Amygdala (tissue), 56 donors: Measurements from ENCODE around the gene SCEL.
A peak's percentile ranks its signal among the peaks of the same experiment; 100 is the strongest.

Experiments used
- DNase-seq, 56 donors: peaks; one replicate each; lab custom pipeline; 2025; lab: John Stamatoyannopoulos, UW

The SCEL gene

GRCh38 chr13:77519808-77520207 lies 15.7 kb upstream of the SCEL start:
- no peak for DNase-seq

GRCh38 chr13:77521194-77521593 lies 14.3 kb upstream of the SCEL start:
- no peak for DNase-seq

GRCh38 chr13:77521595-77522367 lies 13.7 kb upstream of the SCEL start:
- DNase-seq = no peak

- DNase-seq = no peak
Observed at GRCh38 chr13:77522444-77522843, 13.1 kb upstream of the SCEL start.

- no peak for DNase-seq
Observed at GRCh38 chr13:77523386-77523785, 12.1 kb upstream of the SCEL start.

GRCh38 chr13:77523834-77524728 lies 11.4 kb upstream of the SCEL start:
- no peak for DNase-seq

- DNase-seq = no peak
Observed at GRCh38 chr13:77528414-77528813, 7.1 kb upstream of the SCEL start.

- DNase-seq = no peak
Observed at GRCh38 chr13:77528834-77529500, 6.5 kb upstream of the SCEL start.

- DNase-seq = no peak
Observed at GRCh38 chr13:77529501-77529840, 6.0 kb upstream of the SCEL start.

- DNase-seq = no peak
Observed at GRCh38 chr13:77530875-77531274, 4.6 kb upstream of the SCEL start.

- DNase-seq = no peak
Observed at GRCh38 chr13:77532983-77533382, 2.5 kb upstream of the SCEL start.

- no peak for DNase-seq
Observed at GRCh38 chr13:77533875-77534788, 1.4 kb upstream of the SCEL start.

GRCh38 chr13:77536358-77536757 lies 852 bp downstream of the SCEL start:
- no peak for DNase-seq

GRCh38 chr13:77537289-77537919 lies 1.9 kb downstream of the SCEL start:
- no peak for DNase-seq

GRCh38 chr13:77543711-77544110 lies 8.2 kb downstream of the SCEL start:
- no peak for DNase-seq

GRCh38 chr13:77544355-77544754 lies 8.8 kb downstream of the SCEL start:
- peak in 30 of 56 donors; percentile 1 to 74 (median 14) for DNase-seq

GRCh38 chr13:77544758-77545338 lies 9.3 kb downstream of the SCEL start:
- DNase-seq = no peak

GRCh38 chr13:77545626-77546412 lies 10.3 kb downstream of the SCEL start:
- DNase-seq = peak in 1 of 56 donors; percentile 30

- DNase-seq = no peak
Observed at GRCh38 chr13:77548095-77548494, 12.6 kb downstream of the SCEL start.
